MM.1S (cell line): ENCODE data around the gene CD209.
"Not testable (repeated sequence)": the region's sequence is repeated elsewhere in the genome, so short reads cannot be mapped to it uniquely, and the experiment has no call there.

Source experiments
- EZH2 ChIP-seq: fragments of 300-600 bp; sonication (generic); optimal IDR thresholded peaks from 2 replicates; pipeline ENCODE3; 2017; ENCODE audit warnings: low read depth, mild to moderate bottlenecking, antibody characterized with exemption, low read length, mixed read lengths
- TF ChIP-seq, protein P1 (sequence below): fragments of 300-600 bp; sonication (generic); IDR thresholded peaks from 2 replicates; pipeline ENCODE4 v1.5.1; 2016; ENCODE audit warnings: antibody characterized with exemption, low read length, mixed read lengths

DNA sequence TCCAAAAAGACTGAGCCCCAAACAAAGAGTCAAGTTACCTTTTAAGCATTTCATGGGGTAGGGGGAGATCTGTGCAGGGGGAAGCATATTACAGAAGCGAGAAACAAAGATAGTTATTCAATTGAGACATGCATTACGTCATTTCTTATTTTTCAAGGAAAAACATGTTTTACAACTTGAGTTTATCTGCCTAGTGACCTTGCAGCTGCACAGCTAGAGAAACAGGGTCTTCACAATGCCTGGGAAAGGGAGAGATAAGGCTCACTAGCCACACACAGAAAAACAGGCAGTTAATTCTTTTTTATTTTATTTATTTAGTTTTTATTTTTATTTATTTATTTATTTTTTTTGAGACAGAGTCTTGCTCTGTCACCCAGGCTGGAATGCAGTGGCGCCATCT, 16.8 kb upstream of the CD209 start:
- TF ChIP-seq, protein P1, sequence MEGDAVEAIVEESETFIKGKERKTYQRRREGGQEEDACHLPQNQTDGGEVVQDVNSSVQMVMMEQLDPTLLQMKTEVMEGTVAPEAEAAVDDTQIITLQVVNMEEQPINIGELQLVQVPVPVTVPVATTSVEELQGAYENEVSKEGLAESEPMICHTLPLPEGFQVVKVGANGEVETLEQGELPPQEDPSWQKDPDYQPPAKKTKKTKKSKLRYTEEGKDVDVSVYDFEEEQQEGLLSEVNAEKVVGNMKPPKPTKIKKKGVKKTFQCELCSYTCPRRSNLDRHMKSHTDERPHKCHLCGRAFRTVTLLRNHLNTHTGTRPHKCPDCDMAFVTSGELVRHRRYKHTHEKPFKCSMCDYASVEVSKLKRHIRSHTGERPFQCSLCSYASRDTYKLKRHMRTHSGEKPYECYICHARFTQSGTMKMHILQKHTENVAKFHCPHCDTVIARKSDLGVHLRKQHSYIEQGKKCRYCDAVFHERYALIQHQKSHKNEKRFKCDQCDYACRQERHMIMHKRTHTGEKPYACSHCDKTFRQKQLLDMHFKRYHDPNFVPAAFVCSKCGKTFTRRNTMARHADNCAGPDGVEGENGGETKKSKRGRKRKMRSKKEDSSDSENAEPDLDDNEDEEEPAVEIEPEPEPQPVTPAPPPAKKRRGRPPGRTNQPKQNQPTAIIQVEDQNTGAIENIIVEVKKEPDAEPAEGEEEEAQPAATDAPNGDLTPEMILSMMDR = not testable (repeated sequence)
- not testable (repeated sequence) for TF ChIP-seq EZH2
